Measurements from ENCODE around the gene POGK.
"Not testable (repeated sequence)": the region's sequence is repeated elsewhere in the genome, so short reads cannot be mapped to it uniquely, and the experiment has no call there.

POGK gene, protein sequence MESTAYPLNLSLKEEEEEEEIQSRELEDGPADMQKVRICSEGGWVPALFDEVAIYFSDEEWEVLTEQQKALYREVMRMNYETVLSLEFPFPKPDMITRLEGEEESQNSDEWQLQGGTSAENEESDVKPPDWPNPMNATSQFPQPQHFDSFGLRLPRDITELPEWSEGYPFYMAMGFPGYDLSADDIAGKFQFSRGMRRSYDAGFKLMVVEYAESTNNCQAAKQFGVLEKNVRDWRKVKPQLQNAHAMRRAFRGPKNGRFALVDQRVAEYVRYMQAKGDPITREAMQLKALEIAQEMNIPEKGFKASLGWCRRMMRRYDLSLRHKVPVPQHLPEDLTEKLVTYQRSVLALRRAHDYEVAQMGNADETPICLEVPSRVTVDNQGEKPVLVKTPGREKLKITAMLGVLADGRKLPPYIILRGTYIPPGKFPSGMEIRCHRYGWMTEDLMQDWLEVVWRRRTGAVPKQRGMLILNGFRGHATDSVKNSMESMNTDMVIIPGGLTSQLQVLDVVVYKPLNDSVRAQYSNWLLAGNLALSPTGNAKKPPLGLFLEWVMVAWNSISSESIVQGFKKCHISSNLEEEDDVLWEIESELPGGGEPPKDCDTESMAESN

GRCh38 chr1:166838766-166839599, at the start of gene POGK:
POGK (plus strand) TSS chr1:166839475; CDS start chr1:166840957, 1,482 bp downstream.
- peak; percentile 85 for DNase-seq

DNA sequence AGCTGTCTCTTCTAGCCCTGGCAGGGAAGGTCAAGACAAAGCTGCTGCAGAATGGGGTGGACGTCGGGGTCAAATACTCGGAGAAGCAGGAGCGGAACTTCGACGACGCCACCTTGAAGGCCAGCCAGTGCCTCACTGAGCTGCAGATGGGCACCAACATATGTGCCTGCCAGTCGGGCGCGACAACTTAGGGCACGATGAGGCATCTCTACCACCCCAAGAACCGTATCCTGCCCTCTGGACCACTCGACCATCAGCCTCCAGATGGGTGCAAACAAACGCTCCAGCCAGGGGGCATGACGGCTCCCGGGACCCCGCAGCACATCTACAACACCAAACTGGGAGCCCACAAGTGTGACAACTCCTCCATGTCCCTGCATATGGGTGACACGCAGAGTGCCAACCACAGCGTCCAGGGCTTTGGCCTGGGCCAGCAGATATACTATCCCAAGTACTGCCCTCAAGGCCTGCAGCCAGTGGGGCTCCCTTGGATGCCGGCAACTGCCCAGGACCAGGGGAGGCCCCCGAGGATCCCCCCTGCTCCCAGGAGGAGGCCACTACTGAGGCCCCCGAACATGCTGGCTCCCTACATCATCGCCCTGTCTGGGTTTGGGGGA, 42.5 kb upstream of the POGK start:
- DNase-seq: no peak

DNA sequence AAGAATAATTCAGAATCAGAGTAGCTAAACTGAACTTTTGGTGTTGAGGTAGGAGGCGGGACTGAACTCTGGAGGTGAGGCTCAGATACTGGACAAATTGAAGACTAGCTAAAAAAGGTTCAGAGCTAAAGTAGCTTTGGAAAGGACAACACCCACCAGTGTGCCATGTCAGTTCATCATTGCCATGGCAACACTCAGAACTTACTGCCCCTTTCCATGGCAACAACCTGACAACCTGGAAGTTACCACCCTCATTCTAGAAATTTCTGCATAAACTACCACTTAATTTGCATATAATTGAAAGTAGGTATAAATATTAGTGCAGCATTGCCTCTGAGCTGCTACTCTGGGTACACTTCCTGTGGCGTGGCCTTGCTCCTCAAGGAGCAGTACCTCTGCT, 30.3 kb upstream of the POGK start:
- DNase-seq: no peak

DNA sequence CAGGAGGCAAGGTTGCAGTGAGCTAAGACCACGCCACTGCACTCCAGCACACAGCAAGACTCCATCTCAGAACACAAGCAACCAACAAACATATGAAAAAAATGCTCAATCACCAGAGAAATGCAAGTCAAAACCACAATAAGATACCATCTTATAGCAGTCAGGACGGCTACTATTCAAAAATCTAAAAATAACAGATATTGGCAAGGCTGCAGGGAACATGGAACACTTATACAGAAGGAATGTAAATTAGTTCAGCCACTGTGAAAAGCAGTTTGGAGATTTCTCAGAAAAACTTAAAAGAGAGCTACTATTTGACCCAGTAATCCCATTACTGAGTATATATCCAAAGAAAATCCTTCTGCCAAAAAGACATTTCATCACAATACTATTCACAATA, 27.6 kb upstream of the POGK start:
- no peak for DNase-seq

- no peak for DNase-seq
These were observed 25.6 kb upstream of the POGK start for GRCh38 chr1:166813508-166814223.

DNA sequence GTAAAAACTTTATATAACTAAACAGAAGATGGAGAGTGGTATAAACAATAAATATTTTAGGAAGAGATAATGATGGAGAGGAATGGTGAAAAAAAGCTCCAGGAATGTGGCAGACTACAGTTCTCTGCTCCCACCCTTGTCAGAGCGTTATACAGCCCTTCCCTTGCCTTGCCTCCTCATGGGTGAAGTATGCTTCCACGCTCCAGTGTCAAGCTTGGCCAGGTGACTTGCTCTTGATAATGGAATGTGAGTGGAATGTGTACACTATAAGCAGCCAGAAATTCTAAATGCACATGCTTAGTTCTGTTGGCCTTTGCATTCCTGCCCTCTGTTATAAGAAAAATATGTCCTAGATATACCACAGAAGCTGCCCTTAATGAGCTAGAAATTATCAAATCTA, 24.7 kb upstream of the POGK start:
- no peak for DNase-seq

DNA sequence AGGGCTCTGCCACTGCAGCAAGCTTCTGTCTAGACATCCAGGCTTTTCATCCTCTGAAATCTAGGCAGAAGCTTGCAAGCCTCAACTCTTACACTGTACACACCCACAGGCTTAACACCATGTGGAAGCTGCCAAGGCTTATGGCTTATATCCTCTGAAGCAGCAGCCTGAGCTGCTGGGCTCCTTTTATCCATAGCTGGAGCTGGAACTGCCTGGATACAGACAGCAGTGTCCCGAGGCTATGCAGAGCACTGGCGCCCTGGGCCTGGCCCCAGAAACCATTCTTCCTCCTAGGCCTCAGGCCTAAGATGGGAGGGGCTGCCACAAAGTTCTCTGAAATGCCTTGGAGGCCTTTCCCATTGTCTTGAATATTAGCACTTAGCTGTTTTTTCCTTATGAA, 19.3 kb upstream of the POGK start:
- DNase-seq: no peak

DNA sequence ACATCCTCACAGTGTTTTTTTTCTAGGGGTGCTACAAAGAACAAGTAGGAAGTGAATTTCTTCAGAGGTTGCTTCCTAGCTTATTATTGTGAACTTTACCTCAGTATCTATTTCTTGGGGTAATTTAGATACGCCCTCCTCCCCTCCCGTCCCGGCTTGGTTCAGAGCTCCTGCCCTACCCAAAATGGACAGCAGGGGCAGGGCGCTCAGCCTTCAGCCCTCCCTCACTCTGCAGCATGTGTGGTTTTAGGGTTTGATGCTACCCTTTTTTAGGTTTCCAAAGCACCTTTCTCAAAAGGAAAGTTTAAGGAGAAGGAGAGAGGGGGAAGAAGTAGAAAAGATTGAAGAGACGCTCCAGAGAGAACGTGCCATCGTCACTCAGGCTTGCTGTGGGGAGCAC, 16.9 kb upstream of the POGK start:
- no peak for DNase-seq

DNA sequence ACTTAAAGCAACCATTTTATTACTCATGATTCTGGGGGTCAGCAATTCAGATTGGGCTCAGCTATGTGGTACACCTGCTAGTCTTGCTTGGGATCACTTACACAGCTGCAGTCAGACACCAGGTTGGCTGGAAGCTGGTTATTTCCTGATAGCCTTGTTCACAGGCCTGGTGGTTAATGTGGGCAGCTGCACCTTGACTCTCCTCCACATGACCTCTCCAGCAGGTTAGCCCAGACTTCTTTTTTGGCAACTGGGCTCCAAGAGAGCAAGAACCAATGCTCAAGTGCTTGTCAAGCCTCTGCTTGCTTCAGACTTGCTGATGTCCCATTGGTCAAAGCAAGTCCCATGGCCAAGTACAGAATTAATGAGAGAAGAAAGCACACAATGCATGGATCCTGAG, 11.8 kb upstream of the POGK start:
- no peak for DNase-seq

DNA sequence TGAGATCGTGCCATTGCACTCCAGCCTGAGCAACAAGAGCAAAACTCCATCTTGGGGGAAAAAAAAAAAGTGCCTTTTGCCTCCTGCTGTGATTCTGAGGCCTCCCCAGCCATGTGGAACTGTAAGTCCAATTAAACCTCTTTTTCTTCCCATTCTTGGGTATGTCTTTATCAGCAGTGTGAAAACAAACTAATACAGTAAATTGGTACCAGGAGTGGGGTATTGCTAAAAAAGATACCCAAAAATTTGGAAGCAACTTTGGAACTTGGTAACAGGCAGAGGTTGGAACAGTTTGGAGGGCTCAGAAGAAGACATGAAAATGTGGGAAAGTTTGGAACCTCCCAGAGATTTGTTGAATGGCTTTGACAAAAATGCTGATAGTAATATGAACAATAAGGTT, 9.5 kb upstream of the POGK start:
- not testable (repeated sequence) for DNase-seq

DNA sequence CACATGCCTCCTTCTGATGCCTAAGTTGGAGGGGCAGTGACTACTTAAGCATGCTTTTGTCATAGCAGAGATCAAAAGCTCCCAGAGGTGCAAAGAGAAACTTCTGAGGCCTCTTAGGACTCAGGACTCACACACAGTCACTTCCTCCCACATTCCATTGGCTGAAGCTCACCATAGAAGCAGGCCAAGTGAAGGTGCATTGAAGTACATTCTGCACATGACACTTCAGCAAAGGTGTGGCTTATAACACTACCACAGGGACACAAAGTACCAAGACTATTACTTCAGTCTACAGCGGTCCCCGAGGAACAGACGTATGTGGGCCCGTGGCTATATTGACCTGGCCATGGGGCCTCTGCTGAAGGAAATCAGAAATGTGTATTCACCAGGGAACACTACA, 2.5 kb upstream of the POGK start:
- DNase-seq: no peak

DNA sequence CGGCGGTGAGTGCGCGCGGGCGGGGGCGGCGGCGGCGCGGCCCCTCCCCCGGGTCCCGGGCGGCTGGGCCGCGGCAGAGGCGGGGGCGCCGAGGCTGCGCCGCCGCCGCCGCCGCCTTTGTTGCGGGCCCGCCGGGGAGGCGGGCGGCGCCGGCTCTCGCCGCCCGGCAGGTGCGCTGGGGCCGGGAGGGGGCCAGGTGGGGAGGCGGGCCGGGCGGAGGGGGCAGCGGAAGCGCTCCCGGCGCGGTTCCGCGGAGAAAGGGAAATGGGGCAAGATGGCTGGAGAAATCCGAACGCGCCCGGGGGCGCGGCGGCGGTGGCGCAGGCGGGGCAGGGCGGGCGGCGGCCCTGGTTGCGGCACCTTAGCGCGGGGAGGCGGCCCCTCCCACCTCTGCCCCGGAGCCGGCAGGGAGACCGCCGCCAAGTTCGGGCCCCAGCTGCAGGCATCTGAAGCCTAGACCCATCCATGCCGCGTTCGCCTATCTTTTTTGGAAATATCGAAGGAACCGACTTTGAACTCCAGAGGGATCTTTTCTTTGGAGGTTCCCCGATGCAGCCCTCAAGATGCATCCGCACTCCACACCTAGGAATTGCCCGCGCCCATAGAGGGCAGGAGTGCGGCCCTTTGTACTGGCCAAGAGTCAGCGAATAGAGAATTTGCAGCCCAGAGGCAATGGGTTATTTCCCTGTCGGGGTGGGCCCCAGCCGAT, 479 bp downstream of the POGK start:
- DNase-seq: peak; percentile 66

DNA sequence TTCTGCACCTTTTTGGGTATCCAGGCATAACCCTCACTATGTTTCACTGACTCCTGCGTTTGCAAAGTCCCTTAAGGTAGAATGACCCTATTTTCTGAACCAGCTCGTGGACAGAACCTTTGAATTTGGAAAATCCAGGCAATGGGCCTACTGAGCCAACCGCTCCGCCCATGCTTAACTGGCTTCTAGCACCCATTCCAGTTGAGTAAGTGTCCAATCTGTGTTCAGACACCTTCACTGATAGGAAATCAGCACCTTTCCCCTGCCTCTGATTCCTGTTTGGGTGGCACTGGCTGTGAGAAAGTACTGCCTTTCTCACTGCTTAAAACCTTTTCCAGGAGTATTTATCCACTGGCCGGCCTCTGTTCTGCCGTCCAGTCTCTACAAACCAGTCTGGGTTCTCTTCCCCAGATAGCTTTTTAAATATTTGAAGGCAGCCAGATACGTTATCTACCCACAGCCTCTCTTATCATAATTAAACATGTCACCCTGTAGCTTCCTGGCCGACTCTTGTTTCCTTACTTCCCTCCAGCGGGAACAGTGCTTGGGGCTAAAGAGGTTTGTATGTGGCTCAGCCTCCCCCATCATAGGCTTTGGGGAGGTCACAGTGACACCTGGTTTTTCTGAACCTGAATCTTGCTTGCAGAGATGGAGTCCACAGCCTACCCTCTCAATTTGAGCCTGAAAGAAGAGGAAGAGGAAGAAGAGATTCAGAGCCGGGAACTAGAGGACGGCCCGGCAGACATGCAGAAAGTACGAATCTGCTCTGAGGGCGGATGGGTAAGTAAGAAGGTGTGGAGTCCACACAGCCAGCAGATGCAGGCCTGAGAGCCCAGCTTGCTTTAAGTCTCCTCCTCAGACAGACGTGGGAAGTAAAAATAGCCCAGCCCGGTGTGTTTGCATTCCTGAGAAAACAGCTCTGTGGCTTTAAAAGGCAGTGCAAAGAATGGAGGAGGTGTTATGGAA, 1.3 kb downstream of the POGK start:
- no peak for DNase-seq

- DNase-seq: no peak
These were observed 4.0 kb downstream of the POGK start for GRCh38 chr1:166843322-166843721.

GRCh38 chr1:166843769-166844596, 4.7 kb downstream of the POGK start:
- no peak for DNase-seq

GRCh38 chr1:166844791-166845190, 5.5 kb downstream of the POGK start:
- DNase-seq: no peak

DNA sequence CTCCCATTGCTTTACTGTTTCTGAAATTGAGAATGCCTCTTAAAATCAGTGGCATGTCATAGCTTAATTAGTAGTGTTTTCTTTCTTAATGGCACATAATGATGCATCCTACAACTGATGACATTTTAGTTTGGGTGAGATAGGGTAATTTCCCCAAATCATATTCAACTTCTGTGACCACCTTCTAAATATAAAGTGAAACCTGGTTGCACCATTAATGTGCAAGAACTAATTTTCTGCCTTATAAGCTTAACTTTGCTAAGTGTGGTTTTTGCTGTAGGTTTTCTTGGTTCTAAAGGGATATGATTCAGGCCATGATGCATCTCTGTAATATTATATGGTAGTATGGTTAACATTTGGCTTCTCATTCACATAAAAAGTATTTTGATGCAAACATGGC, 8.9 kb downstream of the POGK start:
- no peak for DNase-seq

DNA sequence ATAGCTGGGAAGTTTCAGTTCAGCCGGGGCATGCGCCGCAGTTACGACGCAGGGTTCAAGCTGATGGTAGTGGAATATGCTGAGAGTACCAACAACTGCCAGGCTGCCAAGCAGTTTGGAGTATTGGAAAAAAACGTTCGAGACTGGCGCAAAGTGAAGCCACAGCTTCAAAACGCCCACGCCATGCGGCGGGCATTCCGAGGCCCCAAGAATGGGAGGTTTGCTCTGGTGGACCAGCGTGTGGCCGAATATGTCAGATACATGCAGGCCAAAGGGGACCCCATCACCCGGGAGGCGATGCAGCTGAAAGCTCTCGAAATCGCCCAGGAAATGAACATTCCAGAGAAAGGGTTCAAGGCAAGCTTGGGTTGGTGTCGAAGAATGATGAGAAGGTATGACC, 9.9 kb downstream of the POGK start:
- DNase-seq: no peak

- no peak for DNase-seq
These were observed 13.6 kb downstream of the POGK start for GRCh38 chr1:166852918-166853317.

GRCh38 chr1:166855558-166855957, 16.3 kb downstream of the POGK start:
- DNase-seq: no peak

Data from stimulated activated CD4-positive, alpha-beta T cell treated with anti-CD3 and anti-CD28 coated beads, Interleukin-4, amount 100 ng/mL, for 1 hour (primary cell).